OCI-LY1 (cell line): ENCODE results near the gene AKR7A2.

ENCODE experiments used
- EZH2 ChIP-seq: fragments of 200-600 bp; sonication (generic), shearing (Covaris generic); IDR thresholded peaks from 2 replicates; pipeline ENCODE4 v1.8.0; 2017; ENCODE audit warnings: borderline replicate concordance, mixed run types, mild to moderate bottlenecking, antibody characterized with exemption, low read length, moderate library complexity, mixed read lengths
- TF ChIP-seq, protein P1 (sequence below): fragments of 200-600 bp; sonication (generic), shearing (Covaris generic); IDR thresholded peaks from 2 replicates; pipeline ENCODE4 v1.5.1; 2017; ENCODE audit warnings: mild to moderate bottlenecking, antibody characterized with exemption, low read length, moderate library complexity, mixed read lengths

DNA sequence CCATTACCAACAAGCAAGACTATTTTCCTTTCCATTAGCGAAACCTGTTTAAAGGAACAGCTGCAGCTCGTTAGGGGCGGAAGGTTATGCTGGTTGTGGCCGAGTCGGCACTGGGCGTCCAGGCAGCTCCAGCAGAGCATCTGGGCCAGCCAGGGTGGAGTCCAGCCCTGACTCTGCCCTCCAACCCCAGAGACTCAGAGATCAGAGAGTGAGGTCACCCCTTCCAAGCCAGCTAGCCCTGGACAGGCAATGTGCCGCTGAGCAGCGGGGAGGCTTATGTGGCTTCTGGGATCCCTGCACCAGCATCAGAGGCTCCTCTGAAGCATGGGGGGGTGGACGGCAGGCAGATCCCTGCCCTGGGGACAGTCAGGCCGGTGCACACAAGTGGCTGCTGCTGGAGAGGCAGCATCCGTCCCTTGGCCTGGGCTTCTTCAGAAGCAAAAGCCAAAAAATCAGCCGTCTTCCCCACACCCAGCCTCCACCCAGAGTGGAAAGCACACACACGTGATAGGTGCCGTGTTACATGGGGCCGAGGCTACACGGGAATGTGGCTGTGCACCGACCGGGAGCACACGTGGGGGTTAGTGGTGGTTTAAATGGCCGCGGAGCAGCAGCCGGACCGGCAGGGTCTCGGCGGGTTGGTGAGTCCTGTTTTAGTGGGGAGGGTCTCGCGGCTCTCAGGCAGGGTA lies 30.3 kb upstream of the AKR7A2 start:
- TF ChIP-seq, protein P1, sequence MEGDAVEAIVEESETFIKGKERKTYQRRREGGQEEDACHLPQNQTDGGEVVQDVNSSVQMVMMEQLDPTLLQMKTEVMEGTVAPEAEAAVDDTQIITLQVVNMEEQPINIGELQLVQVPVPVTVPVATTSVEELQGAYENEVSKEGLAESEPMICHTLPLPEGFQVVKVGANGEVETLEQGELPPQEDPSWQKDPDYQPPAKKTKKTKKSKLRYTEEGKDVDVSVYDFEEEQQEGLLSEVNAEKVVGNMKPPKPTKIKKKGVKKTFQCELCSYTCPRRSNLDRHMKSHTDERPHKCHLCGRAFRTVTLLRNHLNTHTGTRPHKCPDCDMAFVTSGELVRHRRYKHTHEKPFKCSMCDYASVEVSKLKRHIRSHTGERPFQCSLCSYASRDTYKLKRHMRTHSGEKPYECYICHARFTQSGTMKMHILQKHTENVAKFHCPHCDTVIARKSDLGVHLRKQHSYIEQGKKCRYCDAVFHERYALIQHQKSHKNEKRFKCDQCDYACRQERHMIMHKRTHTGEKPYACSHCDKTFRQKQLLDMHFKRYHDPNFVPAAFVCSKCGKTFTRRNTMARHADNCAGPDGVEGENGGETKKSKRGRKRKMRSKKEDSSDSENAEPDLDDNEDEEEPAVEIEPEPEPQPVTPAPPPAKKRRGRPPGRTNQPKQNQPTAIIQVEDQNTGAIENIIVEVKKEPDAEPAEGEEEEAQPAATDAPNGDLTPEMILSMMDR = no peak
- TF ChIP-seq EZH2 = no peak
